ENCODE results near the gene RTRAF. TPM values are rescaled to one million over a fixed set of nuclear protein-coding genes. Genes with fewer than 3 reads are reported as not detected.

Gene RTRAF
- total RNA-seq, 4 donors from 2014 or later = 28.2 to 63.5 (median 54.4) TPM

- Histone ChIP-seq H3K27me3 (no peaks in the 10 kb centered on the region), H3K27ac (no peak overlapping the region), H3K4me1 (peaks cover 5% of the 10 kb centered on the region), H3K9me3 (no peaks in the 10 kb centered on the region), H3K4me3 (no peak overlapping the region), H3K36me3 (no peaks in the 10 kb centered on the region)
- TF ChIP-seq CTCF (IDR thresholded peaks at IDR 0.05) (no peak), EP300 (IDR thresholded peaks at IDR 0.05) (no peak), POLR2AphosphoS5 (IDR thresholded peaks at IDR 0.05) (no peak), POLR2A (IDR thresholded peaks at IDR 0.05) (no peak)
- DNase-seq (ENCODE audit: low spot score in 2 of 2) = no peak
These were observed 36.0 kb downstream of the RTRAF start for GRCh38 chr14:52025310-52025709.

GRCh38 chr14:52026017-52026660 lies 36.8 kb downstream of the RTRAF start:
- H3K9me3 ChIP-seq = no peaks in the 10 kb centered on the region
- no peak for TF ChIP-seq CTCF (IDR thresholded peaks at IDR 0.05)
- no peak for TF ChIP-seq POLR2A (IDR thresholded peaks at IDR 0.05)
- TF ChIP-seq EP300 (IDR thresholded peaks at IDR 0.05) = no peak
- no peak for TF ChIP-seq POLR2AphosphoS5 (IDR thresholded peaks at IDR 0.05)
- H3K27me3 ChIP-seq = no peaks in the 10 kb centered on the region
- no peak for DNase-seq (ENCODE audit: low spot score in 2 of 2)
- no peak overlapping the region for H3K4me3 ChIP-seq
- WGBS = 86% methylated on average over 8 of the region's 8 CpGs
- no peaks in the 10 kb centered on the region for H3K36me3 ChIP-seq
- peaks cover 5% of the 10 kb centered on the region for H3K4me1 ChIP-seq
- H3K27ac ChIP-seq = no peak overlapping the region

DNA sequence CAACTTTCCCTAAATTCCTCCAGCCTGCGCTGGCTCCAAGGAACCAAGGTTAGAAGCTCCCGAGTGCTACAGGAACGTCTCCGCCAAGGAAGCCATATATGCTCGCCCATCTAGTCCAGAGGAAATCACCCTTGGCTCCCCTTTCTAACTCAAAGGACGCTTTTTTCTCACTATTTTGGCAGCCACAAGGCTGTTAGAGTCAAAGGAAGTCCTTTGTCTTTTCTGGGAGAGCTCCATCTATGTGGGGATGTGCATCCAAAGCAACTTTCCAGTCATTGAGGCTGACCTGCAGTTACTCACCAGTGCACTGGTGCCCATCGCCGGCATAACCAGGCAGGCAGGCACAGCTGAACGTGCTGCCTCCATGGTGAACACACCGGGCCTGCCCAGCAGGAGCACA lies 37.6 kb downstream of the RTRAF start:
- peaks cover 5% of the 10 kb centered on the region for H3K4me1 ChIP-seq
- 78% methylated on average over 10 of the region's 10 CpGs for WGBS
- no peak overlapping the region for H3K4me3 ChIP-seq
- TF ChIP-seq EP300 (IDR thresholded peaks at IDR 0.05) = no peak
- no peak for TF ChIP-seq POLR2A (IDR thresholded peaks at IDR 0.05)
- no peak for TF ChIP-seq POLR2AphosphoS5 (IDR thresholded peaks at IDR 0.05)
- no peak for TF ChIP-seq CTCF (IDR thresholded peaks at IDR 0.05)
- no peak for DNase-seq (ENCODE audit: low spot score in 2 of 2)
- H3K27me3 ChIP-seq = no peaks in the 10 kb centered on the region
- no peaks in the 10 kb centered on the region for H3K36me3 ChIP-seq
- no peaks in the 10 kb centered on the region for H3K9me3 ChIP-seq
- H3K27ac ChIP-seq = no peak overlapping the region

DNA sequence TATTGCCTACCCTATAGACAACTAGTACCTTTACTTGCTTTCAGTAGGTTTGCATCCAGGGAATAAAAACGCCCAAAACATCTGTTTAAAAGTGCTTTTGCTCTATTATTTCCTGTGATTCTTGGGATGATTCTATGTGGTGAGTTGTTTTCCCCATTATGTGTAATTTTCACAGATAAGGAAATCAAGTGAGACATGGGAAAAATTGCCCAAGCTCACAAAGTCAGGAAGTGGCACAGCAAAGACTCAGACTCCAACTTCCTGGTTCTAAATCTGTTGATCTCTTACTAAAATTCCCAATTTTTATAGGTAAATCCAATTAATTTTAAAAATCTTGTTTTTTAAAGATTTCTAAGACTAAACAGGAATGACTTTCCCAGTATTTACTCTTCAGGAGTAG lies 40.5 kb downstream of the RTRAF start:
- Histone ChIP-seq H3K9me3 (no peaks in the 10 kb centered on the region), H3K27me3 (no peaks in the 10 kb centered on the region), H3K4me1 (no peaks in the 10 kb centered on the region), H3K27ac (no peak overlapping the region), H3K4me3 (no peak overlapping the region), H3K36me3 (no peaks in the 10 kb centered on the region)
- TF ChIP-seq EP300 (IDR thresholded peaks at IDR 0.05) (no peak), CTCF (IDR thresholded peaks at IDR 0.05) (no peak), POLR2A (IDR thresholded peaks at IDR 0.05) (no peak), POLR2AphosphoS5 (IDR thresholded peaks at IDR 0.05) (no peak)
- 57% methylated on average over 1 of the region's 1 CpG for WGBS
- DNase-seq (ENCODE audit: low spot score in 2 of 2) = no peak

DNA sequence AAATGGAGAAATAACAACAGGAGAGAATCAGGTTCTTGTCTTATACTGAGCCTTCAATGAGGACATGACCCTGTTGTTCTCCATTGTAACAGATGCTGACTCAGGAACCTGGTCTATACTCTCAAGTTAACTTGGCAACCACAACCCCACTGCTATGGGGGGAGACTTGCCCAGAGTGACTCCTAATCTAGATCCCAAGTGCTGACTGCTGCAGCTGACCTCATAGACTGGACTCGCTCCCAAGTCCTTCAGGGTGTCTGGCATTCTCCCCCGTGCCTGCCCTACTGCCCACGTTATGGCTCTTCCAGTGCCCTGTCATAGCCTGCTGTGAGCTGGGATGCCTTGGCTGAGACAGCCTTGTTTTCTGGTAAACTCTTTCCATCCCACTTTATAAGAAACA lies 42.4 kb downstream of the RTRAF start:
- TF ChIP-seq EP300 (IDR thresholded peaks at IDR 0.05) = no peak
- TF ChIP-seq POLR2AphosphoS5 (IDR thresholded peaks at IDR 0.05) = no peak
- no peak for TF ChIP-seq POLR2A (IDR thresholded peaks at IDR 0.05)
- no peak for TF ChIP-seq CTCF (IDR thresholded peaks at IDR 0.05)
- Histone ChIP-seq H3K36me3 (no peaks in the 10 kb centered on the region), H3K4me3 (no peak overlapping the region), H3K27ac (peak overlapping the region; percentile 7), H3K9me3 (no peaks in the 10 kb centered on the region), H3K27me3 (no peaks in the 10 kb centered on the region), H3K4me1 (no peaks in the 10 kb centered on the region)
- WGBS = 40% methylated on average over 2 of the region's 3 CpGs
- no peak for DNase-seq (ENCODE audit: low spot score in 2 of 2)
